Liver (tissue), 9 donors: Measurements from ENCODE around the gene GJB2. TPM values are rescaled to one million over a fixed set of nuclear protein-coding genes. Genes with fewer than 3 reads are reported as not detected.

Source experiments
- DNase-seq: peaks from one replicate; pipeline ENCODE4 v3.0.0-alpha.2; 2017; ENCODE audit warnings: low spot score
- H3K27ac ChIP-seq, 2 donors: one replicate each; pipeline ENCODE4 v1.7.0; 2013; ENCODE audit warnings: inconsistent platforms in 2 of 2, low read length in 2 of 2, control low read depth in 1 of 2, low read depth in 1 of 2, mild to moderate bottlenecking in 1 of 2
- H3K27me3 ChIP-seq, 4 donors: one replicate each; pipeline versions ENCODE4 v1.6.1 to v1.7.0; 2013; ENCODE audit warnings: low read length in 3 of 4, inconsistent platforms in 1 of 4, mild to moderate bottlenecking in 1 of 4, moderate library complexity in 1 of 4; ENCODE audit not compliant: control insufficient read depth in 4 of 4, insufficient read depth in 4 of 4
- H3K36me3 ChIP-seq, 4 donors: one replicate each; pipeline versions ENCODE4 v1.6.1 to v1.7.0; 2013; ENCODE audit warnings: low read length in 3 of 4, mild to moderate bottlenecking in 3 of 4, low read depth in 1 of 4, moderate library complexity in 1 of 4; ENCODE audit not compliant: control insufficient read depth in 4 of 4, insufficient read depth in 3 of 4
- H3K4me1 ChIP-seq, 4 donors: one replicate each; pipeline versions ENCODE4 v1.6.1 to v1.7.0; 2013; ENCODE audit warnings: low read length in 3 of 4, mild to moderate bottlenecking in 3 of 4, moderate library complexity in 1 of 4; ENCODE audit not compliant: control insufficient read depth in 4 of 4, insufficient read depth in 4 of 4
- H3K4me3 ChIP-seq, 3 donors: one replicate each; pipeline versions ENCODE4 v1.6.1 to v1.7.0; 2013; ENCODE audit warnings: low read length in 3 of 3, control low read depth in 1 of 3, low read depth in 1 of 3, mild to moderate bottlenecking in 1 of 3
- H3K9ac ChIP-seq, 2 donors: one replicate each; pipeline ENCODE4 v1.7.0; 2013; ENCODE audit warnings: low read length in 2 of 2, mild to moderate bottlenecking in 2 of 2, moderate library complexity in 2 of 2, control low read depth in 1 of 2, low read depth in 1 of 2
- H3K9me3 ChIP-seq, 4 donors: one replicate each; pipeline versions ENCODE4 v1.6.1 to v1.7.0; 2013; ENCODE audit warnings: low read length in 3 of 4; ENCODE audit not compliant: control insufficient read depth in 4 of 4
- FOXA1 ChIP-seq: IDR thresholded peaks from 2 replicates; pipeline ENCODE4 v1.6.1; 2016; ENCODE audit warnings: antibody characterized with exemption
- FOXA2 ChIP-seq: IDR thresholded peaks from 2 replicates; pipeline ENCODE4 v1.6.1; 2016; ENCODE audit warnings: antibody characterized with exemption
- HNF4A ChIP-seq, 2 donors: conservative IDR thresholded peaks; 2 replicates each; pipeline ENCODE4 v1.6.1; 2016; ENCODE audit warnings: antibody characterized with exemption in 2 of 2, mild to moderate bottlenecking in 2 of 2
- HNF4G ChIP-seq: IDR thresholded peaks from 2 replicates; pipeline ENCODE4 v1.6.1; 2016; ENCODE audit warnings: antibody characterized with exemption
- JUND ChIP-seq, 2 donors: IDR thresholded peaks; 2 replicates each; pipeline ENCODE4 v1.6.1; 2016; ENCODE audit warnings: antibody characterized with exemption in 2 of 2
- SP1 ChIP-seq: IDR thresholded peaks from 2 replicates; pipeline ENCODE4 v1.6.1; 2018; ENCODE audit warnings: antibody characterized with exemption, mild to moderate bottlenecking
- YY1 ChIP-seq: IDR thresholded peaks from 2 replicates; pipeline ENCODE4 v1.6.1; 2016; ENCODE audit warnings: antibody characterized with exemption, mild to moderate bottlenecking
- WGBS: extraction: QIAGEN DNeasy Blood & Tissue Kit; methylation state at CpG from one replicate; pipeline ENCODE4 v1.1.7; 2013; 5-methylcytosine and 5-hydroxymethylcytosine counted together
- polyA plus RNA-seq, 2 donors: library from polyadenylated mRNA; stranded (reverse) in 1 of 2; unstranded in 1 of 2; fragments of 200-250 nt in 1 of 2; fragments of >200 nt in 1 of 2; fragmentation: Nextera tagmentation in 1 of 2; extraction: Ambion mirVana in 1 of 2; gene quantifications; one replicate each; pipeline versions ENCODE4 v1.2.1 to v1.2.3, GENCODE V29; 2013 to 2015
- total RNA-seq, 2 donors: library from RNA; depleted of rRNA; stranded (reverse); fragments of >200 nt; gene quantifications; one replicate each; pipeline ENCODE4 v1.2.3, GENCODE V29; 2014
- TF ChIP-seq, protein P1 (sequence below): IDR thresholded peaks from 2 replicates; pipeline ENCODE4 v1.6.1; 2016; ENCODE audit warnings: antibody characterized with exemption
- TF ChIP-seq, protein P2 (sequence below): IDR thresholded peaks from 2 replicates; pipeline ENCODE4 v1.6.1; 2016; ENCODE audit warnings: antibody characterized with exemption
- TF ChIP-seq, protein P3 (sequence below): IDR thresholded peaks from 2 replicates; pipeline ENCODE4 v1.6.1; 2016; ENCODE audit warnings: antibody characterized with exemption, mild to moderate bottlenecking
- TF ChIP-seq, protein P4 (sequence below): fragments of 150-350 bp; IDR thresholded peaks from 2 replicates; pipeline ENCODE4 v1.5.1; 2017; ENCODE audit warnings: improper control_type of control experiment, low read depth, low read length; ENCODE audit not compliant: missing input control
- TF ChIP-seq, protein P5 (sequence below): IDR thresholded peaks from 2 replicates; pipeline ENCODE4 v1.6.1; 2016; ENCODE audit warnings: antibody characterized with exemption
- donor health status: healthy.
- donor health status: healthy.
- donor health status: healthy.
- donor health status: healthy.
- donor health status: healthy.

GJB2 gene
- total and polyA plus RNA-seq, 4 donors = 8.0 to 50.1 (median 20.6) TPM

DNA sequence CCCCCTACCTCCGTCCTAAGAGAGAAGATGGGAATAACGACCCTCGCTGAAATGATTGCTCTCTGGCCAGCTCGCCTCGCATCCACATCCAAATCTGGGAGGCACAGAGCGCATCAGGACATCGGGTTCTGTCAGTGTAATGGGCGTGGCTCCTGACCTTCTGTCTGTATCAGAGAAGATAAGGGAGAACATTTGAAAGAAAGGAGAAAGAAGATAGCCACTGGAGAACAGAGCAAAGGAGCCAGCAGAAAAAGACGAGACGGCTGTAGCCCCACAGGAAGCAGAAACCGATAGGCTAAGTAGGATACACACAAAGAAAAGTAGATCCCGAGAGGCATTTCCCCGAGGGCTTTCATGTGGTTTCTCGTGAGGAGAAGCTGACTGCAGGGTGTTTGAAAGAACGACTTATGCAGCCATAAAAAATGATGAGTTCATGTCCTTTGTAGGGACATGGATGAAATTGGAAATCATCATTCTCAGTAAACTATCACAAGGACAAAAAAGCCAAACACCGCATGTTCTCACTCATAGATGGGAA is 14.0 kb upstream of the GJB2 start:
- no peak for DNase-seq
- TF ChIP-seq, protein P1, sequence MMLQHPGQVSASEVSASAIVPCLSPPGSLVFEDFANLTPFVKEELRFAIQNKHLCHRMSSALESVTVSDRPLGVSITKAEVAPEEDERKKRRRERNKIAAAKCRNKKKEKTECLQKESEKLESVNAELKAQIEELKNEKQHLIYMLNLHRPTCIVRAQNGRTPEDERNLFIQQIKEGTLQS = no peak
- TF ChIP-seq, protein P2, sequence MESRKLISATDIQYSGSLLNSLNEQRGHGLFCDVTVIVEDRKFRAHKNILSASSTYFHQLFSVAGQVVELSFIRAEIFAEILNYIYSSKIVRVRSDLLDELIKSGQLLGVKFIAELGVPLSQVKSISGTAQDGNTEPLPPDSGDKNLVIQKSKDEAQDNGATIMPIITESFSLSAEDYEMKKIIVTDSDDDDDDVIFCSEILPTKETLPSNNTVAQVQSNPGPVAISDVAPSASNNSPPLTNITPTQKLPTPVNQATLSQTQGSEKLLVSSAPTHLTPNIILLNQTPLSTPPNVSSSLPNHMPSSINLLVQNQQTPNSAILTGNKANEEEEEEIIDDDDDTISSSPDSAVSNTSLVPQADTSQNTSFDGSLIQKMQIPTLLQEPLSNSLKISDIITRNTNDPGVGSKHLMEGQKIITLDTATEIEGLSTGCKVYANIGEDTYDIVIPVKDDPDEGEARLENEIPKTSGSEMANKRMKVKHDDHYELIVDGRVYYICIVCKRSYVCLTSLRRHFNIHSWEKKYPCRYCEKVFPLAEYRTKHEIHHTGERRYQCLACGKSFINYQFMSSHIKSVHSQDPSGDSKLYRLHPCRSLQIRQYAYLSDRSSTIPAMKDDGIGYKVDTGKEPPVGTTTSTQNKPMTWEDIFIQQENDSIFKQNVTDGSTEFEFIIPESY = no peak
- no peak for TF ChIP-seq JUND (IDR thresholded peaks at IDR 0.05)
- H3K9me3 ChIP-seq = no peaks in the 10 kb centered on the region
- no peak overlapping the region for H3K27ac ChIP-seq
- H3K4me1 ChIP-seq = no peaks in the 10 kb centered on the region
- H3K36me3 ChIP-seq = no peaks in the 10 kb centered on the region
- no peak overlapping the region for H3K4me3 ChIP-seq
- WGBS = 76% methylated on average over 16 of the region's 16 CpGs
- no peaks in the 10 kb centered on the region for H3K27me3 ChIP-seq
- H3K9ac ChIP-seq = no peak overlapping the region

DNA sequence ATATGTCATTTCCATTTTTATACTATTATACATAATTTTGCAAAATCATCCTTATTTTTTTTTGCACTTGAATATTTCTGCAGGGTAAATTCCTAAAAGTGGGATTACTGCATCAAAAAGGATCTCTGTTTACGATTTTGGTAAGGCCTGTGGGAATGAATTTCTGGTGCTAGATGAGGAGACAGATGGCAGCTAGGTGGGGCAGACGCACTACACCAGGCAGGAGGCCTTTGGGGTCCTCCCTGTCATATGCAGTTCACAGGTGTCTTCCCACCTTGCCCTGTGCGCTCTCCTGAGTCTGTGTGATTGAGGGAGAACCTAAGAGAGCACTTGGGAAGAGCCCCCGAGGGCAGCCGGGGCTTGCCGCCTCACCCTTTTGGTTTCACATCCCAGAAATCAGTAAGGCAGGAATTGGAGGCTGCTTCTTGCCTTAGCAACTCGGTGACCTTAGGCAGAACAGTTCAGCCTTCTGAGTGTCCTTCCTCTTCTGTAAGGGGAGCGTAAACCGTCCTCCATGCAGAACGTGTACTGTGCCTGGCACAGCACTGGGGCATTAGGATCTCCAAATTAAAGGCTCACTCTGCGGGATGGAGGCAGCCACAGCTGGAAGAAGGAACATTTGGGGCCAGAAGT is 13.4 kb upstream of the GJB2 start:
- no peak overlapping the region for H3K9ac ChIP-seq
- no peaks in the 10 kb centered on the region for H3K36me3 ChIP-seq
- DNase-seq = no peak

DNA sequence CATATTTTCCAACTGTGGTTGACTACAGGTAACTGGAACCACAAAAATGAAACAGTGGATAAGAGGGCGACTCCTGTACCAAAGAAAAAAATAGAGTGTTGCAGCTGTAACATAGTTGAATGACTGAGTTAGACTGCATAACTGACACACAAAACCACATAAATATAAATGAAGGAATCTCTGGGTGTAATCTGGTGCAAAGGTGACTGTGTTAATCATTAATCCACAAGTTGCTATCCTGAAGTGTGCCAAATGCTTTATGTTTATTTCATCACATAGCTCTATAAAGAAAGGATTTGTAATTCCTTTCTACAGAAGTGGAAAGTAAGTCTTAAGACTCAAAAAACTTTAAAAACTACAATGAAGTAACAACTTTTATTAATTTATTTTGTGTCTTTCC is 6.0 kb upstream of the GJB2 start:
- no peaks in the 10 kb centered on the region for H3K9me3 ChIP-seq
- H3K36me3 ChIP-seq = no peaks in the 10 kb centered on the region
- no peaks in the 10 kb centered on the region for H3K27me3 ChIP-seq
- H3K9ac ChIP-seq = no peak overlapping the region
- H3K27ac ChIP-seq = no peak overlapping the region
- WGBS = 40% methylated on average over 1 of the region's 1 CpG
- no peak for DNase-seq
- no peak overlapping the region for H3K4me3 ChIP-seq
- H3K4me1 ChIP-seq = peaks cover 9 to 26% (median 21%) of the 10 kb centered on the region in 4 donors
- TF ChIP-seq FOXA2 (no peak), YY1 (no peak), SP1 (peak; percentile 82), HNF4A (conservative IDR thresholded peaks at IDR 0.05) (peak; percentile 17 to 18), HNF4G (no peak), FOXA1 (no peak)
- TF ChIP-seq, protein P3, sequence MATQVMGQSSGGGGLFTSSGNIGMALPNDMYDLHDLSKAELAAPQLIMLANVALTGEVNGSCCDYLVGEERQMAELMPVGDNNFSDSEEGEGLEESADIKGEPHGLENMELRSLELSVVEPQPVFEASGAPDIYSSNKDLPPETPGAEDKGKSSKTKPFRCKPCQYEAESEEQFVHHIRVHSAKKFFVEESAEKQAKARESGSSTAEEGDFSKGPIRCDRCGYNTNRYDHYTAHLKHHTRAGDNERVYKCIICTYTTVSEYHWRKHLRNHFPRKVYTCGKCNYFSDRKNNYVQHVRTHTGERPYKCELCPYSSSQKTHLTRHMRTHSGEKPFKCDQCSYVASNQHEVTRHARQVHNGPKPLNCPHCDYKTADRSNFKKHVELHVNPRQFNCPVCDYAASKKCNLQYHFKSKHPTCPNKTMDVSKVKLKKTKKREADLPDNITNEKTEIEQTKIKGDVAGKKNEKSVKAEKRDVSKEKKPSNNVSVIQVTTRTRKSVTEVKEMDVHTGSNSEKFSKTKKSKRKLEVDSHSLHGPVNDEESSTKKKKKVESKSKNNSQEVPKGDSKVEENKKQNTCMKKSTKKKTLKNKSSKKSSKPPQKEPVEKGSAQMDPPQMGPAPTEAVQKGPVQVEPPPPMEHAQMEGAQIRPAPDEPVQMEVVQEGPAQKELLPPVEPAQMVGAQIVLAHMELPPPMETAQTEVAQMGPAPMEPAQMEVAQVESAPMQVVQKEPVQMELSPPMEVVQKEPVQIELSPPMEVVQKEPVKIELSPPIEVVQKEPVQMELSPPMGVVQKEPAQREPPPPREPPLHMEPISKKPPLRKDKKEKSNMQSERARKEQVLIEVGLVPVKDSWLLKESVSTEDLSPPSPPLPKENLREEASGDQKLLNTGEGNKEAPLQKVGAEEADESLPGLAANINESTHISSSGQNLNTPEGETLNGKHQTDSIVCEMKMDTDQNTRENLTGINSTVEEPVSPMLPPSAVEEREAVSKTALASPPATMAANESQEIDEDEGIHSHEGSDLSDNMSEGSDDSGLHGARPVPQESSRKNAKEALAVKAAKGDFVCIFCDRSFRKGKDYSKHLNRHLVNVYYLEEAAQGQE = peak; percentile 22
- TF ChIP-seq, protein P4, sequence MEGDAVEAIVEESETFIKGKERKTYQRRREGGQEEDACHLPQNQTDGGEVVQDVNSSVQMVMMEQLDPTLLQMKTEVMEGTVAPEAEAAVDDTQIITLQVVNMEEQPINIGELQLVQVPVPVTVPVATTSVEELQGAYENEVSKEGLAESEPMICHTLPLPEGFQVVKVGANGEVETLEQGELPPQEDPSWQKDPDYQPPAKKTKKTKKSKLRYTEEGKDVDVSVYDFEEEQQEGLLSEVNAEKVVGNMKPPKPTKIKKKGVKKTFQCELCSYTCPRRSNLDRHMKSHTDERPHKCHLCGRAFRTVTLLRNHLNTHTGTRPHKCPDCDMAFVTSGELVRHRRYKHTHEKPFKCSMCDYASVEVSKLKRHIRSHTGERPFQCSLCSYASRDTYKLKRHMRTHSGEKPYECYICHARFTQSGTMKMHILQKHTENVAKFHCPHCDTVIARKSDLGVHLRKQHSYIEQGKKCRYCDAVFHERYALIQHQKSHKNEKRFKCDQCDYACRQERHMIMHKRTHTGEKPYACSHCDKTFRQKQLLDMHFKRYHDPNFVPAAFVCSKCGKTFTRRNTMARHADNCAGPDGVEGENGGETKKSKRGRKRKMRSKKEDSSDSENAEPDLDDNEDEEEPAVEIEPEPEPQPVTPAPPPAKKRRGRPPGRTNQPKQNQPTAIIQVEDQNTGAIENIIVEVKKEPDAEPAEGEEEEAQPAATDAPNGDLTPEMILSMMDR = no peak
- TF ChIP-seq, protein P1 = no peak

More for the DNA sequence above, 13.4 kb upstream of the GJB2 start:
- no peak for TF ChIP-seq HNF4A (conservative IDR thresholded peaks at IDR 0.05)
- TF ChIP-seq, protein P3 = no peak
- TF ChIP-seq, protein P5, sequence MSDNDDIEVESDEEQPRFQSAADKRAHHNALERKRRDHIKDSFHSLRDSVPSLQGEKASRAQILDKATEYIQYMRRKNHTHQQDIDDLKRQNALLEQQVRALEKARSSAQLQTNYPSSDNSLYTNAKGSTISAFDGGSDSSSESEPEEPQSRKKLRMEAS = no peak
- TF ChIP-seq YY1 = no peak
- Histone ChIP-seq H3K9me3 (no peaks in the 10 kb centered on the region), H3K4me1 (no peaks in the 10 kb centered on the region), H3K4me3 (no peak overlapping the region), H3K27me3 (no peaks in the 10 kb centered on the region), H3K27ac (no peak overlapping the region)
- 79% methylated on average over 11 of the region's 11 CpGs for WGBS
